Gastrocnemius medialis (tissue), 4 donors: ENCODE results near the gene TP73.

Experiments used
- CTCF ChIP-seq, 5 experiments: fragments of 450-650 bp in 3 of 5; fragments of 200-600 bp in 2 of 5; sonication (generic) in 2 of 5; IDR thresholded peaks in 4 of 5; conservative IDR thresholded peaks in 1 of 5; 1 replicate in 4 of 5; 2 replicates in 1 of 5; pipeline ENCODE4 v1.5.1; 2016 to 2019; ENCODE audit warnings: antibody characterized with exemption in 5 of 5, mild to moderate bottlenecking in 3 of 5, moderate library complexity in 3 of 5
- POLR2A ChIP-seq, 2 donors: fragments of 450-650 bp; IDR thresholded peaks; one replicate each; pipeline ENCODE4 v1.6.1; 2017; ENCODE audit warnings: antibody characterized with exemption in 2 of 2, mild to moderate bottlenecking in 2 of 2, moderate library complexity in 2 of 2

DNA sequence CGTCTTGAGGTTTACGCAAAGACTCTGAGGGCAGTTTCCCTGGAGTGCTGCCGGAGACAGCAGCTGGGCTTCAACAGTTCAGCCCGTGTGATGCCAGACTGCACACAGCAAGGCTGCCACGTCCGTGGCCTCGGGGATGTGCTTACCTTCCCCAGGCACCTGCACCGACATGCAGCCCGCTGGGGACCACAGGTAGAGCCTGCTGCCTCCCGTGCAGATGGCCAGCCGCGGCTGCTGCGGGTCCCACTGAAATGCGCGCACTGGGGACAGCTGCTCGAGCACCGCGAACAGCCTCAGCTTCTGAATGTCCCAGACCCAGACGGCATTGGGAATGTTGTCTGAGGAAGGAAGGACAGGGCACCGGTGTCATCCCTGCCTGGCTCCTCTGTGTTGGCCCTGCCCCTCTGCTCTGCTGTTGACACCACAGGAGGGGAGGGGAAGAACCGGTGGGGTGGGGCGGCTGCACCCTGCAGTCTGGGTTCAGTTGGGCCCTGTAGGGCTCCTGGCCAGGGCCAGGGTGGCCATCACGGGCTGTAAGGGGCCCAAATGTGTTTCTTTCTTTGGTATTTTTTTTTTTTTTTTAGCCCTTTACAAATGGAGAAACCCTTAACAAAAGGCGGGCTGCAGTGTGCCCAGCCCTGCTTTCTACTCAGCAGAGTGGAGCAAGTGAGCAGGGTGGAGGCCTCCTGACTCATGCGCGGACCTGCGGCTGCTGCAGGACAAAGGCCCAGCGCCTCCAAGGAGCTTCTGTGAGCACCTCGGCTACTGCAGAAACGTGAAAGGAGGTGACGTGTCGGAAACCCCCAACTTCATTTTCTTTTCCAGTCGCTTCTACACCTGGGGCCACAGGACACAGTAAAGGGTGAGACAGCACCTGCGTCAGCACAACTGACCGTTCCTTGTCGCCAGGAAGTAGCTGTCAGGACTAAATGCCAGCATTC is 20.7 kb upstream of the TP73 start:
- TF ChIP-seq POLR2A (IDR thresholded peaks at IDR 0.05) (no peak), CTCF (IDR thresholded peaks at IDR 0.05 in 4 of 5, conservative IDR thresholded peaks at IDR 0.05 in 1 of 5) (no peak)
